Hematopoietic multipotent progenitor cell treated with erythropoietin and hydrocortisone succinate and interleukin-3 and kit ligand, for 17 days (in vitro differentiated cells): ENCODE data around the gene GSAP.
"Not testable (repeated sequence)": the region's sequence is repeated elsewhere in the genome, so short reads cannot be mapped to it uniquely, and the experiment has no call there.

Experiments used
- DNase-seq: peaks from one replicate; pipeline ENCODE4 v3.0.0-alpha.2; 2015; ENCODE audit warnings: low spot score

The GSAP gene

GRCh38 chr7:77282897-77283296, 133.3 kb downstream of the GSAP start:
- DNase-seq = no peak

- no peak for DNase-seq
Measured at GRCh38 chr7:77281780-77282478, 134.2 kb downstream of the GSAP start.

- no peak for DNase-seq
Measured at GRCh38 chr7:77276120-77276519, 140.0 kb downstream of the GSAP start.

GRCh38 chr7:77275663-77276062, 140.5 kb downstream of the GSAP start:
- DNase-seq = not testable (repeated sequence)

- DNase-seq = no peak
Measured at GRCh38 chr7:77271766-77272165, 144.4 kb downstream of the GSAP start.

- no peak for DNase-seq
Measured at GRCh38 chr7:77270094-77270480, 146.1 kb downstream of the GSAP start.

- no peak for DNase-seq
Measured at GRCh38 chr7:77269360-77270093, 146.6 kb downstream of the GSAP start.

- DNase-seq = no peak
Measured at GRCh38 chr7:77266291-77266794, 149.8 kb downstream of the GSAP start.

- no peak for DNase-seq
Measured at GRCh38 chr7:77265666-77266065, 150.5 kb downstream of the GSAP start.

- DNase-seq = no peak
Measured at GRCh38 chr7:77262316-77262715, 153.8 kb downstream of the GSAP start.
